Frontal cortex (tissue), 4 donors: ENCODE measurements around the gene SHISA9. TPM values are rescaled to one million over a fixed set of nuclear protein-coding genes. Genes with fewer than 3 reads are reported as not detected.
A peak's percentile ranks its signal among the peaks of the same experiment; 100 is the strongest.

ENCODE experiments used
- DNase-seq, 2 donors: peaks; one replicate each; pipeline ENCODE4 v3.0.0; 2012; ENCODE audit warnings: low spot score in 2 of 2
- FAIRE-seq: peaks from 2 replicates; lab custom pipeline; 2012; peaks lifted over from hg19 to GRCh38; lab: Jason Lieb, UNC
- total RNA-seq: library from RNA; depleted of rRNA; stranded (reverse); fragments of >200 nt; gene quantifications from one replicate; pipeline ENCODE4 v1.2.3, GENCODE V29; 2014
- donor health status: control.
- donor health status: control.
- donor health status: control.

SHISA9 gene
- total RNA-seq, 1 donor from 2014 or later: 13.9 TPM

DNA sequence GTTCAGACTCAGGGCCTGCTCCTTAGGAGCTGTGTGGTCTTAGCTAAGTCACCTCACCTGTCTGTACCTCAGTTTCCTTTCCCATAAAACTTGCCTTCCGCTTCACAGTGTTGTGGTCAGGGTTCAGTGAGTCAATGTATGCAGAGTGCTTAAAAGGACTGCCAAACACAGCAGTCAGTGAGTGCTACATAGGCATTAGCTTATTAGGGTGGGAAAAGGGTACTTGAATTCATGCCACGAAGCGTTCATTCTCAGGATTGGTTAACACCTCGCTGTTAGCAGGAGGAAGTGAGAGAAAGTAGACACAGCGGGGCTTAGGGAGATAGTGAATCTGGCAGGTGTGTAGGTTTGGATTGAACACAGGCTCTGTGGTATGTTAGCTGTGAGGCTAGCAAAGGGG is 155.2 kb downstream of the SHISA9 start:
- FAIRE-seq (no peak), DNase-seq (no peak)

DNA sequence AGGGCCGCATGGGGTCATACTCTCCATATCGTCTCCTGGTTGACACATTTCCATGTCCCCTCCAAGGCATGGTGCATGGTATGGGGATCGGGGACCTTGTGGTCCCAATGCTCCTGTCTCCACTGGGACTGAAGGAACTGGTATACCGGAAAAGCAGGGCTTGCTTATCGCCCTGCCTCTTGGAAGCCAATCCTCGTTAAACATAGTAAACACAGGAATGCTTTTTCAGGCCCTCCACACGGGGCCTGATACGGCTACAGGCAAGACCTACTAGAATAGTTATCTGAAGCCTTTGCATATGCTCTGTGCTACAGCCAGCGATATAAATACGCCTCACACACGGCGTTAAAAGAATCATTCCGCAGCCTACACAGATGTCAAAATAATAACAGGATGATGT is 159.5 kb downstream of the SHISA9 start:
- no peak for FAIRE-seq
- no peak for DNase-seq

DNA sequence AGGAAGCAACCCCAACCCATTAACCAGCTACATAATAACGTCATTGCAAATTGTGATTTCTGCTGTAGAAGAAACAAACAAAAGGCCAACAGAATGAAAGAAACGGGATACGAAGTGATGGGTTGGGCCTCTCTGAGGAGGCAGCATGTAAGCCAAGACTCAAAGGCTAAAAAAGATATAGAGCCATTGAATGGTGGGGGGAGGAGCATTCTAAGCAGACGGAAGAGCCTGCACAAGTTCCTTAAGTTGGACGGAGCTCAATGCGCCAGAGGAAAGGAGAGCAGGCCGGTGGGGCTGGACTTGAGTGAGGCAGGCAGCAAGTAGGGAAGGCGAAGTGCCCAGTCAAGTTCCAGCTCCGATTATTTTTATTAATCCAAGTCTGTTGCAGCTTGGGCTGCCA is 160.3 kb downstream of the SHISA9 start:
- DNase-seq (no peak), FAIRE-seq (no peak)

- FAIRE-seq: no peak
- no peak for DNase-seq
These were observed 160.8 kb downstream of the SHISA9 start for GRCh38 chr16:13062219-13062618.

GRCh38 chr16:13063457-13063856 is 162.1 kb downstream of the SHISA9 start:
- FAIRE-seq: no peak

DNA sequence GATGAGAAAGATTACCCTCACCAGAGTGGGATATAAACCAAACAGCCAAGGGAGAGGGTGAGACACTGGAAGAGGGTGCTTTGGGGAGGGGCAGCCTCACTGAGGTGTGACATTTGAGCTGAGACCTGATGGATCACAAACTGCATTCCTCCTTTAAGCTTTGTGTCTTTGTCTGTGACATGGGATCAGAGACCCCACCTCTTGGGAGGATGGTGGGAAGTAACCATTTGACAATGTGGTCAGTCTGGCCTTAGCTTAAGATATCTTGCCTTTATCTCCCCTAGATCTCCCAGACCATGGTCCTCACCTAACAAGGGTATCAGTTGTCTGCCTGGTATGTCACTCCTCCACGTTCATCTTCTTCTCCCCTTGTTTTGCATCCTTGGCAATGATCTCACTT is 163.4 kb downstream of the SHISA9 start:
- no peak for FAIRE-seq
- DNase-seq: no peak

More at GRCh38 chr16:13063457-13063856, 162.1 kb downstream of the SHISA9 start:
- DNase-seq: no peak

GRCh38 chr16:13067648-13068047 is 166.2 kb downstream of the SHISA9 start:
- FAIRE-seq (no peak), DNase-seq (no peak)

DNA sequence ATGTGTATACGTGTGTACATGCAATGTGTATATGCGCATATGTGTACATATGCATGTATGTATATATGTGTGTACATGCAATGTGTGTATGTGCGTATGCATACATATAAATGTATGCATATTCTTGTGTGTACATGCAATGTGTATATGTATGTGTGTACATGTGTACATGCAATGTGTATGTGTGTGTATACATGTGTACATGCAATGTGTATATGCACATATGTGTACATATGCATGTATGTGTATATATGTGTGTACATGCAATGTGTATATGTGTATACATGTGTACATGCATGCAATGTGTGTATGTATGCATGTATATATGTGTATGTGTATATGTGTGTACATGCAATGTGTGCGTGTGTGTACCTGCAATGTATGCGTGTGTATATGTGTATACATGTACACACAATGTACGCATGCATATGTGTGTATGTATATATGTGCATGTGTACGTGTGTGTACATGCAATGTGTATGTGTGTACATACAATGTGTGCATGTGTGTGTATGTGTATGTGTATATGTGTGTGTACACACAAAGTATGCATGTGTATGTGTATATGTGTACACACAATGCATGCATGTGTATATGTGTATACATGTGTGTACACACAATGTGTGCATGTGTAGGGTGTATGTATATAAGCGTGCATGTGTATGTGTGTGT is 167.7 kb downstream of the SHISA9 start:
- DNase-seq: no peak
- no peak for FAIRE-seq

DNA sequence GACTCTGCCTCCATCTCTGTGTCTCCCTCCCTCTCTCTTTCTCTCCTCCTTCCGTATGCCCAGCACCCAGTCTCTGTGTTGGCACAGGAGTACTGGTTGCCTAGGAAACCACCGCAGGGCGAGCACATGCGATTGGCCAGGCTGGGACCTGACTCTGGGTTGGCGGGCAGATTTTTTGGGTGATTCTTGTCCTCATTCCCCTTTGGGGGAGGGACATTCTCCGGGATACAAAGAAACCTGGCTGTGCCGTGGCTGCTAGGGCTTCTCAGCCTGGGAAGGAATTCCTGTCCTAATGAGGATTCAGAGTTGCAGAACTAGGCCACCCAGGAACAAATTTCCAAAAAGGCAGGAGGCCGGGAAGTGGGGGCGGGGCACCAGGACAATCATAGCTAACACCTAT is 168.9 kb downstream of the SHISA9 start:
- DNase-seq: peak in 1 of 2 donors; percentile 44
- no peak for FAIRE-seq

DNA sequence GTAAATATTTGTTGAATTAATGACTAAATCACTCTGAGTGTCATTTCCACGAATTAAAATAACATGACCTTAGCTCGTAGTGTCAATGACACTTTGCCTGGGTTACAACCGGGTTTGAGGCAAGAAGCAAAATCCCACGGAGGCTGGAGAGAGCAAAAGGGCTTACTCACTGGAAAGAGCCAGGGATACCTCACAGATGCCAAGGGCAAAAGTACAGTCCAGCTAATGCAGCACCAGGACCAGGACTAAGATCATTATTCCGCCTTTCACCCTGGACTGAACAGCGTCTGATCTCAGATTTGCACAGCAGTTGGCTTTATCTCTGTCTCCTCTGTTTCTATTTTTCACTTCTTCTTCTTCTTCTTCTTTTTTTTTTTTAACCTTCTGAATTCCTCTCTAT is 175.5 kb downstream of the SHISA9 start:
- DNase-seq: no peak
- FAIRE-seq: no peak

- DNase-seq: no peak
- no peak for FAIRE-seq
These were observed 176.4 kb downstream of the SHISA9 start for GRCh38 chr16:13077816-13078215.

- FAIRE-seq (no peak), DNase-seq (no peak)
These were observed 179.1 kb downstream of the SHISA9 start for GRCh38 chr16:13080531-13080930.

- FAIRE-seq (no peak), DNase-seq (no peak)
These were observed 180.5 kb downstream of the SHISA9 start for GRCh38 chr16:13081825-13082331.

DNA sequence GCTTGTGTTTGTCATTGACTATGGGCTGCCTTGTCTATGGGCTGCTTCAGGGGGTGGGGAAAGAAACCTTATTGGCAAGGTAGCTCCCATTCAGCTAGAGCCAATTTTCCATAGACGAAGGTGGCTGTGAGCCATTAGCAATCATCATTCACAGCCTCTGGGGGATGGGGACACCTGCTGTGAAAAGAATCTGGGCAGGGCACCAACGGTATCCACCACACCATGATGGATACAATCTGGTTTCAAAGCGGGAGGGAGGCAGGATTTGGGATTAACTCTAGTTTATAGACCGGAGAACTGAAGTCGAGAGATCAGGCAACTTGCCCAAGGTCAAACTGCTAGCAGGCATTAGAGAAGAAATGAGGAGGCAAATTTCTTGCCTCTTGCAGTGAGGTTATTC is 182.3 kb downstream of the SHISA9 start:
- FAIRE-seq: no peak
- DNase-seq: no peak

- FAIRE-seq: no peak
These were observed 182.9 kb downstream of the SHISA9 start for GRCh38 chr16:13084331-13084730.

GRCh38 chr16:13093661-13094060 is 192.3 kb downstream of the SHISA9 start:
- no peak for FAIRE-seq
- DNase-seq: no peak

More at GRCh38 chr16:13084331-13084730, 182.9 kb downstream of the SHISA9 start:
- DNase-seq: no peak

DNA sequence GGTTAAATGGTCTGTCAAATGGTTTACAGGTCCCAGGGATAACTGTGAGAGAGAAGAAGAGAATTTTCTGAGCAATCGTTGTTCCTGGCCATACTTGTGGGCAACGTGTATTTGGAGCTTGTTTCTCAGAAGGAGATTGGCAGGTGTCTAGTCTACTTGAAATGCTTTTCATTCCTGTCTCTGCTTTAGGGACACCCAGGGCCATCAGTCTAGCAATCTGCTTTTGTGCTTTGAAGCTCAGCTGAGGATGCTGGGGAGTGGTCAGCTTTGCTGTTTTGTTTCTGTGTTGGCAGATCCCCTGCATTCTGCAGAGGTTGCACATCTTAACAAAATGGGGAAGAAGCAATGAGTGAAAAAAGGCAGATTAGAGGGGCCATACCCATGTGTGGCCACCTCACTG is 193.7 kb downstream of the SHISA9 start:
- DNase-seq: no peak

GRCh38 chr16:13098536-13098935 is 197.1 kb downstream of the SHISA9 start:
- FAIRE-seq: no peak

More for the DNA sequence above, 193.7 kb downstream of the SHISA9 start:
- no peak for FAIRE-seq

GRCh38 chr16:13099822-13100221 is 198.4 kb downstream of the SHISA9 start:
- DNase-seq (no peak), FAIRE-seq (no peak)

More at GRCh38 chr16:13098536-13098935, 197.1 kb downstream of the SHISA9 start:
- DNase-seq: no peak

DNA sequence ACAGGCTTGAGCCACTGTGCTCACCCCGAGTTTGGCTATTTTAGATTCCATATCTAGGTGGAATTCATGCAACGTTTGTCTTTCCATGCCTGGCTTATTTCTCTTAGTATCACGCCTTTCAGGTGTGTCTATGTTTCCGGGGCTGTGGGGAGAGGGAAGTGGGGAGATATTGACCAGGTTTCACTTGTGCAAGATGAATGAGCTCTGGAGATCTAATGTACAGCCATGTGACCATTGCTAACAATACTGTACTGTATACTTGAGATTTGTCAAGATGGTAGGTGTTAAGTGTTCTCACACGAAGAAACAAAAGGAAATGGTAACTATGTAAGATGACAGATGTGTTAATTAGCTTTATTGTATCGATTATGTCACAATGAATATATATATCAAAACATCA is 199.6 kb downstream of the SHISA9 start:
- FAIRE-seq: no peak
- no peak for DNase-seq

DNA sequence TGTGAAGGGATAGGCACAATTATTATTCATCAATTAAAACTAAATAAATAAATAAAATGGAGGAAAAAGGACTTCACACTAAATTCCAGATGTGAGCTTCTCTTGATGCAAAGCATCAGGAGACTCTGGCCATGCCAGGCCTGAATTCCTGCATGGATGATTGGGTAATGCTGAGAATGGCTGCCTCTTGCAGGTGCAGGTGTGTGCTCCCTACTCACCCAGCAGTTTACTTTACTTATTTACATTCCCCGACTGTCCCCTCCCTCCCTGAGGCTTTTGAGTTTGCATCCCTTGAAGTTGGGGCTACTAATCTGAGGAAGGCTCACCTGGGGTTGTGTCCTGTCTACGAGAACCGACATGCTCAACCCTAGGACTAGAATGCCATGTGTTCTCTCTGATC is 200.4 kb downstream of the SHISA9 start:
- no peak for FAIRE-seq
- no peak for DNase-seq

- FAIRE-seq: no peak
These were observed 201.0 kb downstream of the SHISA9 start for GRCh38 chr16:13102401-13102800.

More at GRCh38 chr16:13102401-13102800, 201.0 kb downstream of the SHISA9 start:
- no peak for DNase-seq
